Thyroid gland (tissue), 4 donors: ENCODE results near the gene YWHAQ. TPM values are rescaled to one million over a fixed set of nuclear protein-coding genes. Genes with fewer than 3 reads are reported as not detected.

Experiments
- DNase-seq, 2 donors: peaks; one replicate each; pipeline ENCODE4 v3.0.0-alpha.2; 2019
- H3K27ac ChIP-seq, 3 donors: fragments of 200-600 bp; sonication (generic); 1 replicate in 2 of 3; 2 replicates in 1 of 3; pipeline ENCODE4 v1.5.1; 2016 to 2019; ENCODE audit warnings: mild to moderate bottlenecking in 1 of 3, moderate library complexity in 1 of 3
- H3K27me3 ChIP-seq: fragments of 200-600 bp; sonication (generic); one replicate; pipeline ENCODE4 v1.5.1; 2019
- H3K36me3 ChIP-seq, 2 donors: fragments of 200-600 bp; sonication (generic); one replicate each; pipeline ENCODE4 v1.5.1; 2016 to 2019
- H3K4me1 ChIP-seq, 2 donors: fragments of 200-600 bp; sonication (generic); one replicate each; pipeline ENCODE4 v1.5.1; 2017 to 2019
- H3K4me3 ChIP-seq, 3 donors: fragments of 200-600 bp; sonication (generic); replicated peaks in 1 of 3; 1 replicate in 2 of 3; 2 replicates in 1 of 3; pipeline ENCODE4 v1.5.1; 2016; ENCODE audit warnings: mild to moderate bottlenecking in 1 of 3
- H3K9me3 ChIP-seq: fragments of 200-600 bp; sonication (generic); one replicate; pipeline ENCODE4 v1.5.1; 2017
- POLR2A ChIP-seq, 2 donors: fragments of 450-650 bp; IDR thresholded peaks; one replicate each; pipeline ENCODE4 v1.6.1; 2017; ENCODE audit warnings: antibody characterized with exemption in 2 of 2, mild to moderate bottlenecking in 2 of 2, moderate library complexity in 1 of 2
- WGBS, 2 donors: methylation state at CpG; one replicate each; pipeline ENCODE4 v1.1.5; 2017; 5-methylcytosine and 5-hydroxymethylcytosine counted together
- intact Hi-C: fragments of 100-400 bp; cut with DNase I; formaldehyde crosslinking; loops from one replicate; pipeline ENCODE4 v1.15.1; 2023
- total RNA-seq, 4 donors: library from RNA; depleted of rRNA; stranded (reverse); fragments of >200 nt; gene quantifications; one replicate each; pipeline ENCODE4 v1.2.3, GENCODE V29; 2016
- TF ChIP-seq, protein P1 (sequence below), 6 experiments: fragments of 200-600 bp in 3 of 6; fragments of 450-650 bp in 3 of 6; sonication (generic) in 3 of 6; IDR thresholded peaks; one replicate each; pipeline ENCODE4 v1.5.1; 2016 to 2019; ENCODE audit warnings: antibody characterized with exemption in 6 of 6, mild to moderate bottlenecking in 2 of 6, inconsistent platforms in 1 of 6, moderate library complexity in 1 of 6

The YWHAQ gene
- total RNA-seq, 4 donors from 2014 or later: 246 to 270 (median 265) TPM

DNA sequence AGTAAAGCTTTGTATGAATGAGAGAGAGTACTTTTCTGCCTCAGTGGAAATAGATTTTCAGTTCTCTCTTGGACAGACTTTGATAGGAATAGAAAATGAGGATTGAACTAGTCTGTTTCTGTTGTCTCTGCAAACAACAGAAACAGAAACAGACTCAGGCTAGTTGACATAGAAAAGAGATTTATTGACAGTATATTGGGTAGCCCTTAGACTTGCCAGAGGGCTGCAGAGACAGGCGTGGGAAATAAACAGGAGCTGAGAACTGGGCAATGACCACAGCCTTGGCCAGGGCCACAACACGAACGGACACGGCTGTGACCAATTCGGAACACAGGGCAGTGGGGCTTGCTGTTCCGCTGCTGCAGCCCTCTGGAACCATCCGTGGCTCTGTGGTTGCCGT is 30.5 kb upstream of the YWHAQ start:
- H3K9me3 ChIP-seq: no peaks in the 10 kb centered on the region
- TF ChIP-seq, protein P1, sequence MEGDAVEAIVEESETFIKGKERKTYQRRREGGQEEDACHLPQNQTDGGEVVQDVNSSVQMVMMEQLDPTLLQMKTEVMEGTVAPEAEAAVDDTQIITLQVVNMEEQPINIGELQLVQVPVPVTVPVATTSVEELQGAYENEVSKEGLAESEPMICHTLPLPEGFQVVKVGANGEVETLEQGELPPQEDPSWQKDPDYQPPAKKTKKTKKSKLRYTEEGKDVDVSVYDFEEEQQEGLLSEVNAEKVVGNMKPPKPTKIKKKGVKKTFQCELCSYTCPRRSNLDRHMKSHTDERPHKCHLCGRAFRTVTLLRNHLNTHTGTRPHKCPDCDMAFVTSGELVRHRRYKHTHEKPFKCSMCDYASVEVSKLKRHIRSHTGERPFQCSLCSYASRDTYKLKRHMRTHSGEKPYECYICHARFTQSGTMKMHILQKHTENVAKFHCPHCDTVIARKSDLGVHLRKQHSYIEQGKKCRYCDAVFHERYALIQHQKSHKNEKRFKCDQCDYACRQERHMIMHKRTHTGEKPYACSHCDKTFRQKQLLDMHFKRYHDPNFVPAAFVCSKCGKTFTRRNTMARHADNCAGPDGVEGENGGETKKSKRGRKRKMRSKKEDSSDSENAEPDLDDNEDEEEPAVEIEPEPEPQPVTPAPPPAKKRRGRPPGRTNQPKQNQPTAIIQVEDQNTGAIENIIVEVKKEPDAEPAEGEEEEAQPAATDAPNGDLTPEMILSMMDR (IDR thresholded peaks at IDR 0.05): no peak
- no peak for TF ChIP-seq POLR2A (IDR thresholded peaks at IDR 0.05)
- intact Hi-C loops: no loop called here
- H3K27ac ChIP-seq: no peak overlapping the region
- H3K4me1 ChIP-seq: no peaks in the 10 kb centered on the region
- DNase-seq: no peak
- no peak overlapping the region for H3K4me3 ChIP-seq
- H3K27me3 ChIP-seq: no peaks in the 10 kb centered on the region
- H3K36me3 ChIP-seq: no peaks in the 10 kb centered on the region
- 77 to 78% methylated on average over 8 of the region's 8 CpGs for WGBS, 2 donors

DNA sequence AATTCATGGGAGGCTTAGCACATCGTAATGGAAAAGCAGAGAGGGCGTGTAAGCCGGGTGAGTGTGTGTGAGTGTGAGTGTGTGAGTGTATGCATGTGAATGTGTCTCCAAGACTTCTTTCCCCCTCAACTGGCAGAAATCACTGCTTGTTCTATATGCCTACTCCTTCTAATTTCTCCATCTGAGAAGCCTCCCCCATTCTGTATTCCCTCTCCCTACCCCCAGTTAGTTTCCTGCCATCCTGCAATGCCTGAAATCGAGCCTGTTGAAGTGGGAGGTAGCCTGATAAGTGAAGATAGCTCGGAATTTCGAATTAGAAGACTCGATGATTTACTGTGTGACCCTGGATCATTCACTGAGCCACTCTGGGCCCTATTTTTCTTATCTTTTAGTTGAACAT is 30.0 kb upstream of the YWHAQ start:
- WGBS, 2 donors: 85 to 86% methylated on average over 7 of the region's 7 CpGs
- no peak for TF ChIP-seq POLR2A (IDR thresholded peaks at IDR 0.05)
- TF ChIP-seq, protein P1 (IDR thresholded peaks at IDR 0.05): no peak
- DNase-seq: no peak
- no peaks in the 10 kb centered on the region for H3K9me3 ChIP-seq
- intact Hi-C loops: no loop called here
- H3K27ac ChIP-seq: no peak overlapping the region
- H3K4me1 ChIP-seq: no peaks in the 10 kb centered on the region
- H3K4me3 ChIP-seq: no peak overlapping the region
- no peaks in the 10 kb centered on the region for H3K36me3 ChIP-seq
- no peaks in the 10 kb centered on the region for H3K27me3 ChIP-seq

DNA sequence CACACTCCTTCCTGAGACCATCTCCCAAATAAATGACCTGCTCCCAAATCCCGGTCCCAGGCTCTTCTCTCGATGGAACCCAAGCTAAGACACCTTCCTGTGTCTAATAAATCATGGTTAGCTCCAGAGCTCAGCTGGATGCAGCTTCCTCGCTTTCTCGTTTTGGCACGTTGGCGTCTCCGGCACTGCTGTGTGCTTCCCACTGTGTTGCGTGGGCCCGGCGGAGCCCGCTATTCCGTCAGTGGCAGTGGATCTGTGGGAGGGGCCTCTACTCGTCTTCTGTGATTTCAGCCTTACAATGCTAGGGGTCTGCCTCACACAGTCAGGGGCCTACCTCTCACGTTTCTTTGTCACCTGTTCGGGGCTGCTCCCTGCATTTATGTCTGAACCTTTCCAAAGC is 29.4 kb upstream of the YWHAQ start:
- H3K27ac ChIP-seq: no peak overlapping the region
- 83 to 91% methylated on average over 15 of the region's 15 CpGs for WGBS, 2 donors
- H3K4me1 ChIP-seq: no peaks in the 10 kb centered on the region
- TF ChIP-seq, protein P1 (IDR thresholded peaks at IDR 0.05): no peak
- TF ChIP-seq POLR2A (IDR thresholded peaks at IDR 0.05): no peak
- no peak for DNase-seq
- H3K36me3 ChIP-seq: no peaks in the 10 kb centered on the region
- intact Hi-C loops: no loop called here
- H3K4me3 ChIP-seq: no peak overlapping the region
- H3K27me3 ChIP-seq: no peaks in the 10 kb centered on the region
- no peaks in the 10 kb centered on the region for H3K9me3 ChIP-seq

DNA sequence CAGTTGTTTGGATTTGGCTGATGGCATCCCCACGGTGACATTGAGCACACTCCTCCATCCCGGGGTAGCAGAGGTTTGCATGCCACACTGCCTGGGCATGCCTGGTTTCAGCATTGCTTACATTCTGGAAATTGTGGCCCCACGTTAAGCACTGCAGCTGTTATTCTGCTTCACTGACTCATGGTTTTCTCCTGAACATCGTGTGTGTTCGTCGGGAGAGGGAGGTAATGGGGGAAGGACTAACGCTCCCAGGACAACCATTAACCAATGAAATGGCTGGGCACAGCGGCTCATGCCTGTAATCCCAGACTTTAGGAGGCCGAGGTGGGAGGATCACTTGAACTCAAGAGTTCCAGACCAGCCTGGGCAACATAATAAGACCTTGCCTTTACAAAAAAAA is 28.2 kb upstream of the YWHAQ start:
- Histone ChIP-seq H3K4me3 (no peak overlapping the region), H3K4me1 (no peaks in the 10 kb centered on the region), H3K27ac (no peak overlapping the region), H3K27me3 (no peaks in the 10 kb centered on the region), H3K9me3 (no peaks in the 10 kb centered on the region), H3K36me3 (no peaks in the 10 kb centered on the region)
- intact Hi-C loops: no loop called here
- TF ChIP-seq, protein P1 (IDR thresholded peaks at IDR 0.05): no peak
- TF ChIP-seq POLR2A (IDR thresholded peaks at IDR 0.05): no peak
- 66 to 75% methylated on average over 9 of the region's 9 CpGs for WGBS, 2 donors
- no peak for DNase-seq

DNA sequence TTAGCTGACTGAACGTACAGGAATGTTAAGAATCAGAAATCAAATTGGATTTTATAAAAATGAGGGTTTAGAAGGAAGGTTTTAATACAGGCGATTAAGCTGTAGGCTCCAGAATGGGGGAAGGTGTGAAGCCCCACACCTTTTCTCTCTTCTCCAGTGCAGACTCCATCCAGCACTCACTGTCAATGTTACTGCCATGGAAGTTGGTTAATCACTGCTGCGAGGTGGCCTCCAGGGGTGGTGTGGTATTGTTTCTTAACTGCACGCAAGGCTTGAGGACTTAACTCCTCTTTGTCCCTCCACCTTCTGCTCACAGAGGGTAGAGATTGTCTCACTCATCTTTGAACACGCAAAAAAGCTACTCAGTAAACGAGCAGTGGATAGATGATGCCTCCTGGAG is 26.9 kb upstream of the YWHAQ start:
- TF ChIP-seq, protein P1 (IDR thresholded peaks at IDR 0.05): no peak
- no peak for TF ChIP-seq POLR2A (IDR thresholded peaks at IDR 0.05)

More for the DNA sequence above, 26.9 kb upstream of the YWHAQ start:
- DNase-seq: no peak
- intact Hi-C loops: no loop called here
- Histone ChIP-seq H3K27me3 (no peaks in the 10 kb centered on the region), H3K4me1 (no peaks in the 10 kb centered on the region), H3K36me3 (no peaks in the 10 kb centered on the region), H3K27ac (no peak overlapping the region), H3K4me3 (no peak overlapping the region), H3K9me3 (no peaks in the 10 kb centered on the region)
- 84 to 87% methylated on average over 6 of the region's 6 CpGs for WGBS, 2 donors
